Activated CD4-positive, alpha-beta memory T cell treated with anti-CD3 and anti-CD28 coated beads for 36 hours (primary cell): ENCODE data around the gene GABRD. TPM values are rescaled to one million over a fixed set of nuclear protein-coding genes. Genes with fewer than 3 reads are reported as not detected.
A peak's percentile ranks its signal among the peaks of the same experiment; 100 is the strongest.

Source experiments
- CTCF ChIA-PET: fragments of 350-600 bp; sonication (Branson Sonifier 250); formaldehyde crosslinking; loops from one replicate; lab custom pipeline; 2021; ENCODE audit warnings: antibody characterized with exemption, inconsistent platforms; lab: Charles Lee
- POLR2A ChIA-PET: fragments of 350-600 bp; sonication (Branson Sonifier 250); formaldehyde crosslinking; loops from one replicate; lab custom pipeline; 2021; ENCODE audit warnings: antibody characterized with exemption; lab: Charles Lee
- DNase-seq: peaks from one replicate; pipeline ENCODE4 v3.0.0-alpha.2; 2020
- H3K27ac Mint-ChIP-seq: one replicate; pipeline ENCODE4 v1.8.0; 2021; ENCODE audit warnings: mixed read lengths
- H3K27me3 Mint-ChIP-seq: one replicate; pipeline ENCODE4 v1.8.0; 2021; ENCODE audit warnings: mixed read lengths
- H3K36me3 Mint-ChIP-seq: one replicate; pipeline ENCODE4 v1.8.0; 2021; ENCODE audit warnings: mixed read lengths
- H3K4me1 Mint-ChIP-seq: one replicate; pipeline ENCODE4 v1.8.0; 2021; ENCODE audit warnings: low read depth, mixed read lengths
- H3K4me3 Mint-ChIP-seq: one replicate; pipeline ENCODE4 v1.8.0; 2021; ENCODE audit warnings: mild to moderate bottlenecking, mixed read lengths
- H3K9me3 Mint-ChIP-seq: one replicate; pipeline ENCODE4 v1.8.0; 2021; ENCODE audit warnings: mixed read lengths
- intact Hi-C: fragments of 100-400 bp; cut with micrococcal nuclease; formaldehyde crosslinking; loops from one replicate; pipeline ENCODE4 v1.15.1; 2023
- total RNA-seq, 2 experiments: library from RNA; stranded (reverse); gene quantifications; one replicate each; pipeline ENCODE4 v1.2.3, GENCODE V29; 2021

Gene GABRD
- total RNA-seq, 2 experiments from 2014 or later: not detected

GRCh38 chr1:2009101-2010053 lies 9.8 kb upstream of the GABRD start:
- Mint-ChIP-seq H3K27me3 (peaks cover 13% of the 10 kb centered on the region), H3K9me3 (no peaks in the 10 kb centered on the region), H3K27ac (no peak overlapping the region), H3K4me3 (no peak overlapping the region), H3K36me3 (no peaks in the 10 kb centered on the region), H3K4me1 (no peaks in the 10 kb centered on the region)
- ChIA-PET CTCF (no interaction called here), POLR2A (no interaction called here)
- intact Hi-C loops: no loop called here
- DNase-seq: no peak

DNA sequence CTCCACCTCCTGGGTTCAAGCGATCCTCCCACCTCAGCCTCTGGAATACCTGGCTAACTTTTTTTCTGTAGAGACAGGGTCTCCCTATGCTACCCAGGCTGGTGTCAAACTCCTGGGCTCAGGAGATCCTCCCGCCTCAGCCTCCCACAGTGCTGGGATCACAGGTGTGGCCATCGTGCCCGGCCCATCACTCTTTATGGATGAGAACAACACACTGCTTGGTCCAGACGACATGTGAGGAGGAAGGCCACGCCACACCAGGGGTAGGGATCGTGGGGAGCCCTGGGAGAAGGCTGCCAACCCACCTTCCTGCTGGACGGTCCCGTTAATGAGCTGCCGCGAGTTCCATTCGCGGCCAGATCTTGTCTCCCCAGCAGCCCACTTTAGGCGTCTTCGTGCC lies 5.0 kb upstream of the GABRD start:
- ChIA-PET CTCF (no interaction called here), POLR2A (no interaction called here)
- Mint-ChIP-seq H3K36me3 (no peaks in the 10 kb centered on the region), H3K9me3 (no peaks in the 10 kb centered on the region), H3K4me1 (peaks cover 3% of the 10 kb centered on the region), H3K27me3 (peaks cover 33% of the 10 kb centered on the region), H3K27ac (no peak overlapping the region), H3K4me3 (no peak overlapping the region)
- intact Hi-C loops: no loop called here
- no peak for DNase-seq

GRCh38 chr1:2014741-2015735 lies 4.1 kb upstream of the GABRD start:
- H3K27me3 Mint-ChIP-seq: peaks cover 33% of the 10 kb centered on the region
- no peak overlapping the region for H3K27ac Mint-ChIP-seq
- ChIA-PET CTCF (no interaction called here), POLR2A (no interaction called here)
- H3K9me3 Mint-ChIP-seq: no peaks in the 10 kb centered on the region
- H3K4me3 Mint-ChIP-seq: no peak overlapping the region
- intact Hi-C loops: no loop called here
- H3K4me1 Mint-ChIP-seq: peaks cover 3% of the 10 kb centered on the region
- no peaks in the 10 kb centered on the region for H3K36me3 Mint-ChIP-seq
- DNase-seq: no peak

- Mint-ChIP-seq H3K4me3 (no peak overlapping the region), H3K9me3 (no peaks in the 10 kb centered on the region), H3K27ac (no peak overlapping the region), H3K27me3 (peaks cover 42% of the 10 kb centered on the region), H3K4me1 (peaks cover 3% of the 10 kb centered on the region), H3K36me3 (no peaks in the 10 kb centered on the region)
- CTCF ChIA-PET: interaction anchor here (1.8 kb wide), 1 partner anchor 28 kb away, joined by 6 read pairs; no protein-coding TSS in a partner anchor
- intact Hi-C loops: no loop called here
- POLR2A ChIA-PET: no interaction called here
- DNase-seq: no peak
Observed at GRCh38 chr1:2016123-2016522, 3.0 kb upstream of the GABRD start.

DNA sequence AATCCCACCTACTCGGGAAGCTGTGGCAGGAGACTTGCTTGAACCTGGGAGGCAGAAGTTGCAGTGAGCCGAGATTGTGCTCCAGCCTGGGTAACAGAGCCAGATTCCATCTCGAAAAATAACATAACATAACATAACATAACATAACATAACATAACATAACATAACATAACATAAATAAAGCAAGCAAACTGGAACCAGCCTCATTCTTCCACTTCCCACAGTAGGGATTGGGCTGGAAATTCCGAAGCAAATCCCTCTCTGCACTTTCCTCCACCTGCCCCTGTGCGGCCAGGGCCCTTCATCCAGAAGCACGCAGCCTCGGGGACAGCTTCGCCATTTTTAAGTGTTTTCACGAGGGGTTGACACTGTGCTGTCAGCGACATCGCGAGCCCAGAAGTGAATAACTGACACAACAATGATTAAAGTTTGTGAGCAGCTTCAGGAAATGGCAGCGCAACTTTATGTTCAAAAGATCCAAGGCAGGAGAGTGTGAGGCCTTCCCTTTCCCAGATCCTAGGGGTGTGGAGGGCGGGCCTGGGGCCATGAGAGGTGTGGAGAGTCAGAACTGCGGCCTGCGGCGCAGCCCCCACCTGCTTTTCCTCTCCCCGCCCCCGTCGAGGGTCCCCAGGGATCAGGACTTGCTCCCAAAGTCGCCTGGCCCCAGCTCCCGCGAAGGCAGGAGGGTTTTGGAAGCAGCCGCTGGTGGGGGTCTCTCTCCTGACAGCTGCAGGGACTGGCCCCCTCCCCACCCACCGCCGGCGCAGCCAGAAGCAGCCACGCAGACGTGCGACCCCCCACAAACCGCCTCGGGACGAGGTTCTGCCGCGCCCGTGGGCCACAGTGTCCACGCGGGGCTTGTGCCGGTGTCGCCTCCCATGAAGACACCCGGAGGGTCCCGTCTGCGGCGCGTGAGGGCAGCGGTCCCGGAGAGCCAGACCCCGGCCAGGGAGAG lies 651 bp upstream of the GABRD start:
- H3K4me1 Mint-ChIP-seq: peaks cover 3% of the 10 kb centered on the region
- ChIA-PET CTCF (interaction anchor here (1.0 kb wide), 1 partner anchor 27 kb away, joined by 8 read pairs; no protein-coding TSS in a partner anchor), POLR2A (no interaction called here)
- peaks cover 58% of the 10 kb centered on the region for H3K27me3 Mint-ChIP-seq
- no peak overlapping the region for H3K27ac Mint-ChIP-seq
- intact Hi-C loops: no loop called here
- no peaks in the 10 kb centered on the region for H3K9me3 Mint-ChIP-seq
- no peak for DNase-seq
- H3K4me3 Mint-ChIP-seq: peak overlapping the region; percentile 45
- no peaks in the 10 kb centered on the region for H3K36me3 Mint-ChIP-seq

- CTCF ChIA-PET: interaction anchor here (1.0 kb wide), 1 partner anchor 25 kb away, joined by 8 read pairs; no protein-coding TSS in a partner anchor
- no peak for DNase-seq
- H3K9me3 Mint-ChIP-seq: no peaks in the 10 kb centered on the region
- H3K4me3 Mint-ChIP-seq: no peak overlapping the region
- peaks cover 3% of the 10 kb centered on the region for H3K4me1 Mint-ChIP-seq
- no peak overlapping the region for H3K27ac Mint-ChIP-seq
- H3K36me3 Mint-ChIP-seq: no peaks in the 10 kb centered on the region
- H3K27me3 Mint-ChIP-seq: peaks cover 53% of the 10 kb centered on the region
- POLR2A ChIA-PET: no interaction called here
- intact Hi-C loops: no loop called here
Observed at GRCh38 chr1:2019571-2020309, 595 bp downstream of the GABRD start.

DNA sequence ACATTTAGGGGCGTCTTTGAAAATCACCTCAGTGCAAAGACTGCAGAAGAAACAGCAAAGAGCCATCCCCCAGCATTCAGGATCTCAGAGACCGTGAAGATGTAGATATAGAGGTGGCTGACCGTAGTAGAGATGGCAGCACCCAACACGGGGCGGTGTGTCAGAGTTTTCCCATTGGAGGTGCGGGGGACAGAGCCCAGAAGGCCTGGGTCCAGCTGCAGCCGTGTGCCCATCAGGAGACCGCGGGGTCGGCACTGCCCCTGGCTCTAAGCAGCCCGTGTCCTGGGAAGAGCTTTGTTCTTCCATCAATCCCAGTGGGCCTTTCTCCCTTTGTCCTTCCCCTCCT lies 1.1 kb downstream of the GABRD start:
- Mint-ChIP-seq H3K36me3 (no peaks in the 10 kb centered on the region), H3K4me3 (no peak overlapping the region), H3K4me1 (peaks cover 3% of the 10 kb centered on the region), H3K27ac (no peak overlapping the region), H3K27me3 (peaks cover 48% of the 10 kb centered on the region), H3K9me3 (no peaks in the 10 kb centered on the region)
- intact Hi-C loops: no loop called here
- ChIA-PET CTCF (no interaction called here), POLR2A (no interaction called here)
- DNase-seq: no peak

DNA sequence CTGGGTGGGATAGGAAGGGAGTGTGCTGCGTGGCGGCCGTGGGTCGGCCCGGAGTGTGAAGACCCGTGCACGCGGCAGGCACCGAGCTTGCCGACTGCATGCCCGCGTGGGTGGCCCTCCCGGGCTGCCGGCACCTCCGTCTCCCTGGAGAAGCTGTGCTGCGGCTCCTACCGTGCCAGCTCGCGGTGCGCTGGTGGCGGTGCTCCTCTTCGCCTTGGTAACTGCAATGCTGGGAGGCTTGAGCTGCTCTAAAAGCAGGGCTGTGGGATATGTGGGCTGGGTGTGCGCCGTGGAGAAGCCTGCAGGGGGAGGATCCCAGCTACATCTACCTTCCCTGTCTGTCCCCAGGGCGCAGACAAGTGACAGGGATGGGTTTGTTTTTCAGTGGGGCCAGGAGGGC lies 2.4 kb downstream of the GABRD start:
- ChIA-PET POLR2A (no interaction called here), CTCF (no interaction called here)
- H3K9me3 Mint-ChIP-seq: no peaks in the 10 kb centered on the region
- no peak overlapping the region for H3K4me3 Mint-ChIP-seq
- DNase-seq: no peak
- no peak overlapping the region for H3K27ac Mint-ChIP-seq
- intact Hi-C loops: no loop called here
- peaks cover 46% of the 10 kb centered on the region for H3K27me3 Mint-ChIP-seq
- peaks cover 3% of the 10 kb centered on the region for H3K4me1 Mint-ChIP-seq
- H3K36me3 Mint-ChIP-seq: no peaks in the 10 kb centered on the region

- DNase-seq: no peak
- peaks cover 3% of the 10 kb centered on the region for H3K4me1 Mint-ChIP-seq
- intact Hi-C loops: no loop called here
- H3K27me3 Mint-ChIP-seq: peaks cover 39% of the 10 kb centered on the region
- ChIA-PET POLR2A (no interaction called here), CTCF (no interaction called here)
- no peak overlapping the region for H3K4me3 Mint-ChIP-seq
- H3K9me3 Mint-ChIP-seq: no peaks in the 10 kb centered on the region
- H3K36me3 Mint-ChIP-seq: no peaks in the 10 kb centered on the region
- no peak overlapping the region for H3K27ac Mint-ChIP-seq
Observed at GRCh38 chr1:2022063-2022770, 3.1 kb downstream of the GABRD start.

- no peaks in the 10 kb centered on the region for H3K9me3 Mint-ChIP-seq
- H3K4me3 Mint-ChIP-seq: no peak overlapping the region
- POLR2A ChIA-PET: no interaction called here
- CTCF ChIA-PET: no interaction called here
- H3K27ac Mint-ChIP-seq: no peak overlapping the region
- no peaks in the 10 kb centered on the region for H3K36me3 Mint-ChIP-seq
- peaks cover 3% of the 10 kb centered on the region for H3K4me1 Mint-ChIP-seq
- DNase-seq: no peak
- H3K27me3 Mint-ChIP-seq: peaks cover 31% of the 10 kb centered on the region
- intact Hi-C loops: no loop called here
Observed at GRCh38 chr1:2023187-2023586, 4.0 kb downstream of the GABRD start.
